ENCODE results near the gene OR4Q2.
"Not testable (repeated sequence)": the region's sequence is repeated elsewhere in the genome, so short reads cannot be mapped to it uniquely, and the experiment has no call there.

The OR4Q2 gene

GRCh38 chr14:20001863-20002262, at the start of gene OR4Q2:
Gene OR4Q2 (plus strand): TSS chr14:20002163.
- Histone ChIP-seq H3K9ac (ENCODE audit: low read length) (no peak within 1 kb of the TSS), H3K27me3 (replicated peaks; ENCODE audit: control insufficient read depth, insufficient read depth, low read length) (no peaks in the 10 kb centered on the region), H3K9me3 (ENCODE audit: control insufficient read depth, low read length) (peaks cover 4% of the 10 kb centered on the region), H3K4me3 (ENCODE audit: low read length) (no peak within 1 kb of the TSS), H3K36me3 (ENCODE audit: control insufficient read depth, insufficient read depth, low read length, severe bottlenecking) (no peaks in the 10 kb centered on the region), H3K4me1 (ENCODE audit: control insufficient read depth, insufficient read depth, low read length) (no peaks in the 10 kb centered on the region)
- DNase-seq (ENCODE audit: low read depth): no peak

GRCh38 chr14:19969735-19970134, 32.2 kb upstream of the OR4Q2 start:
- H3K36me3 ChIP-seq (ENCODE audit: control insufficient read depth, insufficient read depth, low read length, severe bottlenecking); H3K9me3 ChIP-seq (ENCODE audit: control insufficient read depth, low read length); H3K9ac ChIP-seq (ENCODE audit: low read length); H3K4me3 ChIP-seq (ENCODE audit: low read length); H3K4me1 ChIP-seq (ENCODE audit: control insufficient read depth, insufficient read depth, low read length); H3K27me3 ChIP-seq (replicated peaks; ENCODE audit: control insufficient read depth, insufficient read depth, low read length); DNase-seq (ENCODE audit: low read depth): not testable (repeated sequence)

GRCh38 chr14:19974844-19975243, 27.1 kb upstream of the OR4Q2 start:
- no peak for DNase-seq (ENCODE audit: low read depth)
- no peaks in the 10 kb centered on the region for H3K27me3 ChIP-seq (replicated peaks; ENCODE audit: control insufficient read depth, insufficient read depth, low read length)
- H3K9me3 ChIP-seq (ENCODE audit: control insufficient read depth, low read length): no peaks in the 10 kb centered on the region
- H3K9ac ChIP-seq (ENCODE audit: low read length): no peak overlapping the region
- no peak overlapping the region for H3K4me3 ChIP-seq (ENCODE audit: low read length)
- H3K36me3 ChIP-seq (ENCODE audit: control insufficient read depth, insufficient read depth, low read length, severe bottlenecking): no peaks in the 10 kb centered on the region
- H3K4me1 ChIP-seq (ENCODE audit: control insufficient read depth, insufficient read depth, low read length): no peaks in the 10 kb centered on the region

GRCh38 chr14:19975291-19975690, 26.7 kb upstream of the OR4Q2 start, which contains the start of gene OR4K15:
Gene OR4K15 (plus strand): TSS chr14:19975591. CDS start chr14:19975591, 0 bp downstream.
- no peaks in the 10 kb centered on the region for H3K27me3 ChIP-seq (replicated peaks; ENCODE audit: control insufficient read depth, insufficient read depth, low read length)
- H3K36me3 ChIP-seq (ENCODE audit: control insufficient read depth, insufficient read depth, low read length, severe bottlenecking): no peaks in the 10 kb centered on the region
- no peaks in the 10 kb centered on the region for H3K9me3 ChIP-seq (ENCODE audit: control insufficient read depth, low read length)
- H3K4me3 ChIP-seq (ENCODE audit: low read length): no peak within 1 kb of the TSS
- no peaks in the 10 kb centered on the region for H3K4me1 ChIP-seq (ENCODE audit: control insufficient read depth, insufficient read depth, low read length)
- no peak for DNase-seq (ENCODE audit: low read depth)
- no peak within 1 kb of the TSS for H3K9ac ChIP-seq (ENCODE audit: low read length)

- Histone ChIP-seq H3K4me3 (ENCODE audit: low read length) (no peak overlapping the region), H3K9me3 (ENCODE audit: control insufficient read depth, low read length) (no peaks in the 10 kb centered on the region)
Observed at GRCh38 chr14:19993438-19993837, 8.5 kb upstream of the OR4Q2 start.

GRCh38 chr14:20002319-20002718, 356 bp downstream of the OR4Q2 start:
- Histone ChIP-seq H3K9ac (ENCODE audit: low read length) (no peak overlapping the region), H3K4me3 (ENCODE audit: low read length) (no peak overlapping the region), H3K9me3 (ENCODE audit: control insufficient read depth, low read length) (peaks cover 4% of the 10 kb centered on the region), H3K27me3 (replicated peaks; ENCODE audit: control insufficient read depth, insufficient read depth, low read length) (no peaks in the 10 kb centered on the region), H3K4me1 (ENCODE audit: control insufficient read depth, insufficient read depth, low read length) (no peaks in the 10 kb centered on the region), H3K36me3 (ENCODE audit: control insufficient read depth, insufficient read depth, low read length, severe bottlenecking) (no peaks in the 10 kb centered on the region)
- DNase-seq (ENCODE audit: low read depth): no peak

More at GRCh38 chr14:19993438-19993837, 8.5 kb upstream of the OR4Q2 start:
- H3K27me3 ChIP-seq (replicated peaks; ENCODE audit: control insufficient read depth, insufficient read depth, low read length): no peaks in the 10 kb centered on the region
- no peak for DNase-seq (ENCODE audit: low read depth)
- no peaks in the 10 kb centered on the region for H3K4me1 ChIP-seq (ENCODE audit: control insufficient read depth, insufficient read depth, low read length)
- H3K9ac ChIP-seq (ENCODE audit: low read length): no peak overlapping the region
- no peaks in the 10 kb centered on the region for H3K36me3 ChIP-seq (ENCODE audit: control insufficient read depth, insufficient read depth, low read length, severe bottlenecking)

GRCh38 chr14:20008156-20008555, 6.2 kb downstream of the OR4Q2 start:
- Histone ChIP-seq H3K4me1 (ENCODE audit: control insufficient read depth, insufficient read depth, low read length) (no peaks in the 10 kb centered on the region), H3K9me3 (ENCODE audit: control insufficient read depth, low read length) (peaks cover 7% of the 10 kb centered on the region), H3K27me3 (replicated peaks; ENCODE audit: control insufficient read depth, insufficient read depth, low read length) (no peaks in the 10 kb centered on the region), H3K36me3 (ENCODE audit: control insufficient read depth, insufficient read depth, low read length, severe bottlenecking) (no peaks in the 10 kb centered on the region), H3K4me3 (ENCODE audit: low read length) (no peak overlapping the region), H3K9ac (ENCODE audit: low read length) (no peak overlapping the region)
- no peak for DNase-seq (ENCODE audit: low read depth)

- no peak within 1 kb of the TSS for H3K4me3 ChIP-seq (ENCODE audit: low read length)
- no peak for DNase-seq (ENCODE audit: low read depth)
- H3K27me3 ChIP-seq (replicated peaks; ENCODE audit: control insufficient read depth, insufficient read depth, low read length): no peaks in the 10 kb centered on the region
- no peaks in the 10 kb centered on the region for H3K36me3 ChIP-seq (ENCODE audit: control insufficient read depth, insufficient read depth, low read length, severe bottlenecking)
- no peak within 1 kb of the TSS for H3K9ac ChIP-seq (ENCODE audit: low read length)
- no peaks in the 10 kb centered on the region for H3K4me1 ChIP-seq (ENCODE audit: control insufficient read depth, insufficient read depth, low read length)
- no peaks in the 10 kb centered on the region for H3K9me3 ChIP-seq (ENCODE audit: control insufficient read depth, low read length)
Observed at GRCh38 chr14:20019257-20019865, 17.4 kb downstream of the OR4Q2 start, which contains the start of gene OR4K14. Gene OR4K14 (minus strand): TSS chr14:20019307. CDS start chr14:20015193, 4,114 bp downstream.

GRCh38 chr14:20031058-20031457, 29.1 kb downstream of the OR4Q2 start:
- H3K9me3 ChIP-seq (ENCODE audit: control insufficient read depth, low read length): no peaks in the 10 kb centered on the region

GRCh38 chr14:20035449-20035848, 33.5 kb downstream of the OR4Q2 start:
- Histone ChIP-seq H3K9ac (ENCODE audit: low read length) (no peak overlapping the region), H3K27me3 (replicated peaks; ENCODE audit: control insufficient read depth, insufficient read depth, low read length) (no peaks in the 10 kb centered on the region), H3K4me3 (ENCODE audit: low read length) (no peak overlapping the region), H3K4me1 (ENCODE audit: control insufficient read depth, insufficient read depth, low read length) (no peaks in the 10 kb centered on the region), H3K36me3 (ENCODE audit: control insufficient read depth, insufficient read depth, low read length, severe bottlenecking) (no peaks in the 10 kb centered on the region), H3K9me3 (ENCODE audit: control insufficient read depth, low read length) (no peaks in the 10 kb centered on the region)
- no peak for DNase-seq (ENCODE audit: low read depth)

More at GRCh38 chr14:20031058-20031457, 29.1 kb downstream of the OR4Q2 start:
- DNase-seq (ENCODE audit: low read depth): no peak
- Histone ChIP-seq H3K36me3 (ENCODE audit: control insufficient read depth, insufficient read depth, low read length, severe bottlenecking) (no peaks in the 10 kb centered on the region), H3K4me1 (ENCODE audit: control insufficient read depth, insufficient read depth, low read length) (no peaks in the 10 kb centered on the region), H3K4me3 (ENCODE audit: low read length) (no peak overlapping the region), H3K9ac (ENCODE audit: low read length) (no peak overlapping the region), H3K27me3 (replicated peaks; ENCODE audit: control insufficient read depth, insufficient read depth, low read length) (no peaks in the 10 kb centered on the region)

- H3K36me3 ChIP-seq (ENCODE audit: control insufficient read depth, insufficient read depth, low read length, severe bottlenecking): no peaks in the 10 kb centered on the region
Observed at GRCh38 chr14:20035938-20036337, 34.0 kb downstream of the OR4Q2 start, which contains the start of gene OR4K13. Gene OR4K13 (minus strand): TSS chr14:20036038. CDS start chr14:20034758, 1,280 bp downstream.

GRCh38 chr14:20044243-20044642, 42.3 kb downstream of the OR4Q2 start:
- no peaks in the 10 kb centered on the region for H3K9me3 ChIP-seq (ENCODE audit: control insufficient read depth, low read length)
- no peaks in the 10 kb centered on the region for H3K27me3 ChIP-seq (replicated peaks; ENCODE audit: control insufficient read depth, insufficient read depth, low read length)
- H3K4me1 ChIP-seq (ENCODE audit: control insufficient read depth, insufficient read depth, low read length): no peaks in the 10 kb centered on the region
- H3K9ac ChIP-seq (ENCODE audit: low read length): no peak overlapping the region
- no peak for DNase-seq (ENCODE audit: low read depth)
- no peaks in the 10 kb centered on the region for H3K36me3 ChIP-seq (ENCODE audit: control insufficient read depth, insufficient read depth, low read length, severe bottlenecking)
- no peak overlapping the region for H3K4me3 ChIP-seq (ENCODE audit: low read length)

More at GRCh38 chr14:20035938-20036337, 34.0 kb downstream of the OR4Q2 start, which contains the start of gene OR4K13:
- no peak within 1 kb of the TSS for H3K9ac ChIP-seq (ENCODE audit: low read length)
- no peaks in the 10 kb centered on the region for H3K4me1 ChIP-seq (ENCODE audit: control insufficient read depth, insufficient read depth, low read length)
- no peaks in the 10 kb centered on the region for H3K27me3 ChIP-seq (replicated peaks; ENCODE audit: control insufficient read depth, insufficient read depth, low read length)
- no peak within 1 kb of the TSS for H3K4me3 ChIP-seq (ENCODE audit: low read length)
- no peaks in the 10 kb centered on the region for H3K9me3 ChIP-seq (ENCODE audit: control insufficient read depth, low read length)
- no peak for DNase-seq (ENCODE audit: low read depth)

All from adipocyte (in vitro differentiated cells).